Measurements from ENCODE around the gene VAV3. TPM values are rescaled to one million over a fixed set of nuclear protein-coding genes. Genes with fewer than 3 reads are reported as not detected.

The VAV3 gene
- total RNA-seq, 4 donors from 2014 or later: 44.1 to 123 (median 111) TPM

DNA sequence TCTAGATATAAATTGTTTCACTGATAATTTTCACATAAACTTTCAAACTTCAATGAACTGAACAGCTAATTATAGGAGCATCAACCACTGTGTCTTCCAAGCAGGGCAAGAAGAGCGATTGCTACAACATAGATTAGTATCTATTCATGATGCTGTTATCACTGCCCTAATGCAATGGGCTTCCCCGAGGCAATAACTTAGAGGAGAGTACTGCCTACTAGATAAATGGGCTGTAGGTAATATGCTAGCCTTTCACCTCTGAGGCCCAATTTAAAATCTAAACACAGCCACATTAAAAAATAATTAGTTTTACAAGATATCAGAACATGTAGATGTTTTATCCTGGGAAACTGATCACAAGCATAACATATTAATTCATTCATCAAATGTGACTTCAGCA lies 318.0 kb downstream of the VAV3 start:
- no peak for DNase-seq
- in situ Hi-C loops (cut with MboI; ENCODE audit: low pct_ligation_motif_present in 1 of 4, low pct_unique_long_range_greater_than_20kb in 1 of 4, low sequenced_read_pairs in 3 of 4): no loop called here
- Histone ChIP-seq H3K27me3 (no peaks in the 10 kb centered on the region), H3K36me3 (peaks cover 0 to 2% (median 0%) of the 10 kb centered on the region in 4 donors), H3K27ac (no peak overlapping the region), H3K9me3 (no peaks in the 10 kb centered on the region), H3K4me1 (peaks cover 3 to 19% (median 8%) of the 10 kb centered on the region in 4 donors), H3K4me3 (no peak overlapping the region)
- TF ChIP-seq EP300 (IDR thresholded peaks at IDR 0.05; ENCODE audit: low read depth): no peak
- TF ChIP-seq POLR2AphosphoS5 (IDR thresholded peaks at IDR 0.05): no peak
- TF ChIP-seq, protein P1, sequence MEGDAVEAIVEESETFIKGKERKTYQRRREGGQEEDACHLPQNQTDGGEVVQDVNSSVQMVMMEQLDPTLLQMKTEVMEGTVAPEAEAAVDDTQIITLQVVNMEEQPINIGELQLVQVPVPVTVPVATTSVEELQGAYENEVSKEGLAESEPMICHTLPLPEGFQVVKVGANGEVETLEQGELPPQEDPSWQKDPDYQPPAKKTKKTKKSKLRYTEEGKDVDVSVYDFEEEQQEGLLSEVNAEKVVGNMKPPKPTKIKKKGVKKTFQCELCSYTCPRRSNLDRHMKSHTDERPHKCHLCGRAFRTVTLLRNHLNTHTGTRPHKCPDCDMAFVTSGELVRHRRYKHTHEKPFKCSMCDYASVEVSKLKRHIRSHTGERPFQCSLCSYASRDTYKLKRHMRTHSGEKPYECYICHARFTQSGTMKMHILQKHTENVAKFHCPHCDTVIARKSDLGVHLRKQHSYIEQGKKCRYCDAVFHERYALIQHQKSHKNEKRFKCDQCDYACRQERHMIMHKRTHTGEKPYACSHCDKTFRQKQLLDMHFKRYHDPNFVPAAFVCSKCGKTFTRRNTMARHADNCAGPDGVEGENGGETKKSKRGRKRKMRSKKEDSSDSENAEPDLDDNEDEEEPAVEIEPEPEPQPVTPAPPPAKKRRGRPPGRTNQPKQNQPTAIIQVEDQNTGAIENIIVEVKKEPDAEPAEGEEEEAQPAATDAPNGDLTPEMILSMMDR (IDR thresholded peaks at IDR 0.05): no peak
- 79 to 84% methylated on average over 2 of the region's 2 CpGs for WGBS, 2 donors (ENCODE audit: low coverage in 1 of 2)
- intact Hi-C loops (cut with DNase I; ENCODE audit: low total_unique reads): no loop called here

DNA sequence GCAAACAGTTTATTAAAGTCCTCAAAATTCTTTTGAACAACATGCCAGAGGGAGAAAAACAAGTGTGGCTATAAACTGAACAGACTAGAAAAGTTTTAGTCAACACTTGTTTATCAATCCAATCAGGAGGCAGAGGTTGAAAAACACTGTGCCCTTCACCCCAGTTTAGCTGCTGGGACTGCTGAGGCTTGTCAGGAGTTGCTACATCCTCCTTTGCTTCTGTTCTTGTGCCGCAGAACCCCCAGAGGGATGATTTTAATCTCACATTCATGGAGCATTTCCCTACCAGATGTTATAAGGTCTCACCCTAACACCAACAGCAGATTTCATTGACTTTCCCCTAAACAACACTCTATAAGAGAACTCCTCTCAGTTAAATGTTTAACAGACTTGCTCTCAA lies 321.2 kb downstream of the VAV3 start:
- intact Hi-C loops (cut with DNase I; ENCODE audit: low total_unique reads) (no loop called here), in situ Hi-C loops (cut with MboI; ENCODE audit: low pct_ligation_motif_present in 1 of 4, low pct_unique_long_range_greater_than_20kb in 1 of 4, low sequenced_read_pairs in 3 of 4) (no loop called here)
- Histone ChIP-seq H3K4me3 (no peak overlapping the region), H3K27me3 (no peaks in the 10 kb centered on the region), H3K36me3 (peaks cover 0 to 12% (median 0%) of the 10 kb centered on the region in 4 donors), H3K4me1 (peaks cover 0 to 4% (median 0%) of the 10 kb centered on the region in 4 donors), H3K9me3 (no peaks in the 10 kb centered on the region), H3K27ac (no peak overlapping the region)
- TF ChIP-seq, protein P1 (IDR thresholded peaks at IDR 0.05): no peak
- no peak for TF ChIP-seq EP300 (IDR thresholded peaks at IDR 0.05; ENCODE audit: low read depth)
- 75% methylated on average over 1 of the region's 1 CpG; no CpG with 5 or more reads in 1 of the 2 donors for WGBS, 2 donors (ENCODE audit: low coverage in 1 of 2)
- DNase-seq: no peak

DNA sequence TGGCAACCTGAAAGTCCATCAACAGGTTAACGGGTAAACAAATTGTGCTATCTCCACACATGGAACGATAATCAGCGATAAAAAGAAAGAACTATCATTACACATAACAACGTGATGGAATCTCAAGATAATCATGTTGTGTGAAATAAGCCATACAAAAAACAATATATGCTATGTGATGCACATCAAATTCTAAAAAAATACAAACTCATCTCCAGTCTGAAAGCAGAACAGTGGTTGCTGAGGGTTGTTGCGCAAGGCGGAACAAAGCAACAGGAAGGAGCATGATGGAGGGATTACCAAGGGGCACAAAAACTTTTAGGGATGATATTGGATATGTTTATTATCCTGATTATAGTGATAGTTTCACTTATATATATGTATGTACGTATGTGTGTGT lies 324.8 kb downstream of the VAV3 start:
- Histone ChIP-seq H3K4me1 (no peaks in the 10 kb centered on the region), H3K27me3 (no peaks in the 10 kb centered on the region), H3K36me3 (peaks cover 0 to 16% (median 0%) of the 10 kb centered on the region in 4 donors), H3K27ac (no peak overlapping the region), H3K4me3 (no peak overlapping the region), H3K9me3 (no peaks in the 10 kb centered on the region)
- TF ChIP-seq, protein P1 (IDR thresholded peaks at IDR 0.05): no peak
- TF ChIP-seq POLR2A (IDR thresholded peaks at IDR 0.05) (no peak), POLR2AphosphoS5 (IDR thresholded peaks at IDR 0.05) (no peak), EP300 (IDR thresholded peaks at IDR 0.05; ENCODE audit: low read depth) (no peak)
- WGBS, 2 donors (ENCODE audit: low coverage in 1 of 2): 78 to 86% methylated on average over 7 of the region's 7 CpGs
- in situ Hi-C loops (cut with MboI; ENCODE audit: low pct_ligation_motif_present in 1 of 4, low pct_unique_long_range_greater_than_20kb in 1 of 4, low sequenced_read_pairs in 3 of 4): no loop called here
- DNase-seq: no peak
- intact Hi-C loops (cut with DNase I; ENCODE audit: low total_unique reads): no loop called here

DNA sequence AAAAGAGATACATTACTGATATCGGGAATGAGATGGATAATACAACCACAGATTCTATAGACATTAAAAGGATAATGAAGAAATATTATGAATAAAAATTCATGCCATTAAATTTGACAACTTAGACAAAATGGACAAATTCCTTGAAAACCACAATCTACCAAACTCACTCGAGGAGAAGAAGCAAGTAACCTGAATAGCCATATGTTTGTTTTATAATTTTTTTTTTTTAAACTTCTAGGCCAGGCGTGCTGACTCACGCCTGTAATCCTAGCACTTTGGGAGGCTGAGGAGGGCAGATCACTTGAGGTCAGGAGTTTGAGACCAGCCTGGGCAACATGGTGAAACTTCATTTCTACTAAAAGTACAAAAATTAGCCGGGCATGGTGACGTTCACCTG lies 327.9 kb downstream of the VAV3 start:
- Histone ChIP-seq H3K27ac (no peak overlapping the region), H3K9me3 (no peaks in the 10 kb centered on the region), H3K36me3 (peaks cover 0 to 15% (median 0%) of the 10 kb centered on the region in 4 donors), H3K27me3 (no peaks in the 10 kb centered on the region), H3K4me3 (no peak overlapping the region), H3K4me1 (no peaks in the 10 kb centered on the region)
- WGBS, 2 donors (ENCODE audit: low coverage in 1 of 2): 84 to 89% methylated on average over 4 to 6 of the region's 6 CpGs
- in situ Hi-C loops (cut with MboI; ENCODE audit: low pct_ligation_motif_present in 1 of 4, low pct_unique_long_range_greater_than_20kb in 1 of 4, low sequenced_read_pairs in 3 of 4): no loop called here
- intact Hi-C loops (cut with DNase I; ENCODE audit: low total_unique reads): no loop called here
- no peak for TF ChIP-seq POLR2AphosphoS5 (IDR thresholded peaks at IDR 0.05)
- DNase-seq: no peak

DNA sequence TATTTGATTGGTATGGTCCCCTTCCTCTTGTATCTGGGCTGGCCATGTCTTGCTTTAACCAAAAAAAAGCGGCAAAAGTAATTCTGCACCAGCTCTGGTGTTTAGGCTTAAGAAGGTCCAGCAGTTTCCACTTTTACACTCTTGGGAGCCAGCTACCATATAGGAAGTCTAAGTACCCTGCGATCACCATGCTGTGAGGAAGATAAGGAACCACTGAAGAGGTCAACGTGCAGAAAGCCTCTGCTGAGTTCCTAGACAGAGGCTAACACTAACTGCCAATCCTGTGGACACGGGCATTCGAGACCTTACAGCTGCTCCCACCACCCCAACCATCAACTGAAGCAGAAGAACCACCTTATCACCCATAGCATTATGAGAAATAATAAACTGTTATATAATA lies 331.4 kb downstream of the VAV3 start:
- H3K36me3 ChIP-seq: peaks cover 0 to 4% (median 0%) of the 10 kb centered on the region in 4 donors
- no peak for TF ChIP-seq POLR2AphosphoS5 (IDR thresholded peaks at IDR 0.05)
- TF ChIP-seq, protein P1 (IDR thresholded peaks at IDR 0.05): no peak
- no peak for TF ChIP-seq EP300 (IDR thresholded peaks at IDR 0.05; ENCODE audit: low read depth)
- no peak for TF ChIP-seq POLR2A (IDR thresholded peaks at IDR 0.05)
- H3K4me3 ChIP-seq: no peak overlapping the region
- peaks cover 0 to 4% (median 1%) of the 10 kb centered on the region in 4 donors for H3K4me1 ChIP-seq
- WGBS, 2 donors (ENCODE audit: low coverage in 1 of 2): 64 to 84% methylated on average over 4 to 5 of the region's 5 CpGs
- no peaks in the 10 kb centered on the region for H3K9me3 ChIP-seq
- no peaks in the 10 kb centered on the region for H3K27me3 ChIP-seq
- intact Hi-C loops (cut with DNase I; ENCODE audit: low total_unique reads): no loop called here
- in situ Hi-C loops (cut with MboI; ENCODE audit: low pct_ligation_motif_present in 1 of 4, low pct_unique_long_range_greater_than_20kb in 1 of 4, low sequenced_read_pairs in 3 of 4): no loop called here
- no peak overlapping the region for H3K27ac ChIP-seq
- DNase-seq: no peak

Data from transverse colon (tissue), 4 donors.